GM12891 (cell line): ENCODE measurements around the gene FLT3.

Experiments
- POLR2A ChIP-seq: IDR thresholded peaks from 2 replicates; pipeline ENCODE4 v1.6.1; 2011; ENCODE audit warnings: low read depth, low read length, control low read depth
- POLR2AphosphoS5 ChIP-seq: IDR thresholded peaks from 2 replicates; pipeline ENCODE4 v1.6.1; 2011; ENCODE audit warnings: low read depth, low read length, control low read depth
- POU2F2 ChIP-seq: IDR thresholded peaks from 2 replicates; pipeline ENCODE4 v1.6.1; 2011; ENCODE audit warnings: low read depth, mild to moderate bottlenecking, control low read depth, low read length, moderate library complexity
- SPI1 ChIP-seq: IDR thresholded peaks from 2 replicates; pipeline ENCODE4 v1.6.1; 2011; ENCODE audit warnings: low read depth, low read length, control low read depth
- TAF1 ChIP-seq: IDR thresholded peaks from 2 replicates; pipeline ENCODE4 v1.6.1; 2011; ENCODE audit warnings: low read depth, low read length, control low read depth

DNA sequence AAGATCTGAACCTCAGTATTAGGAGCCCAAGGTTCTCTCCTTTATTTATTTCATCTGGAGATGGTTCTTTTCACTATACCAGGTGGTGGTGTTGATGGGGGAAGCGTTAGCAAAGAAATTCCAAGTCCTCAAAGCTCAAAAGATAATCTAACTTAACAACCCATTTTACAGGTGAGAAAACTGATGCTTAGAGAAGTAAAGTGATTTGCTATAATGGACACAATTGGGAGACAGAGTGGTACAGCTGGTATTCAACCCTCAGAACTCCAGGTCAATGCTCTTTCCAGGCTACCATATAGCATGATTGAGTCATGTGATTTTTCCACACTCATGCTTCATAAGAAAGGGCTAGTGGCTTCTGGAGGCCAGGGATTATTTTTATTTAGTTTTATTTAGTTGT, 86.9 kb downstream of the FLT3 start:
- TF ChIP-seq POLR2A (no peak), POLR2AphosphoS5 (no peak), SPI1 (no peak), TAF1 (no peak), POU2F2 (no peak)
